Measurements from ENCODE around the gene AARS2.
"Not testable (repeated sequence)": the region's sequence is repeated elsewhere in the genome, so short reads cannot be mapped to it uniquely, and the experiment has no call there.

AARS2 gene

GRCh38 chr6:44328203-44328602 lies 15.1 kb upstream of the AARS2 start:
- DNase-seq, result not testable (repeated sequence)

- DNase-seq, result no peak
These were observed 14.6 kb upstream of the AARS2 start for GRCh38 chr6:44327760-44328159.

- DNase-seq, result no peak
These were observed 13.9 kb upstream of the AARS2 start for GRCh38 chr6:44327096-44327495.

- DNase-seq, result no peak
These were observed 8.1 kb upstream of the AARS2 start for GRCh38 chr6:44321210-44321609.

GRCh38 chr6:44317136-44317631 lies 4.0 kb upstream of the AARS2 start:
- DNase-seq, result not testable (repeated sequence)

GRCh38 chr6:44316481-44316880 lies 3.3 kb upstream of the AARS2 start:
- DNase-seq, result no peak

- DNase-seq, result no peak
These were observed 2.8 kb upstream of the AARS2 start for GRCh38 chr6:44315951-44316350.

GRCh38 chr6:44315516-44315915 lies 2.4 kb upstream of the AARS2 start:
- DNase-seq, result no peak

- DNase-seq, result not testable (repeated sequence)
These were observed 1.5 kb upstream of the AARS2 start for GRCh38 chr6:44314657-44315056.

- DNase-seq, result no peak
These were observed 1.4 kb downstream of the AARS2 start for GRCh38 chr6:44311767-44312166.

- no peak for DNase-seq
These were observed 1.8 kb downstream of the AARS2 start for GRCh38 chr6:44311304-44311703.

- no peak for DNase-seq
These were observed 2.9 kb downstream of the AARS2 start for GRCh38 chr6:44310241-44310640.

- no peak for DNase-seq
These were observed 3.5 kb downstream of the AARS2 start for GRCh38 chr6:44309631-44310030.

GRCh38 chr6:44309092-44309491 lies 4.1 kb downstream of the AARS2 start:
- no peak for DNase-seq

- DNase-seq, result no peak
These were observed 5.9 kb downstream of the AARS2 start for GRCh38 chr6:44307217-44307616.

- DNase-seq, result no peak
These were observed 6.4 kb downstream of the AARS2 start for GRCh38 chr6:44306710-44307109.

GRCh38 chr6:44305200-44305725 lies 7.9 kb downstream of the AARS2 start:
- no peak for DNase-seq

- DNase-seq, result no peak
These were observed 8.6 kb downstream of the AARS2 start for GRCh38 chr6:44304282-44305199.

- DNase-seq, result no peak
These were observed 9.3 kb downstream of the AARS2 start for GRCh38 chr6:44303842-44304241.

- no peak for DNase-seq
These were observed 10.3 kb downstream of the AARS2 start for GRCh38 chr6:44302856-44303255.

- no peak for DNase-seq
These were observed 11.2 kb downstream of the AARS2 start for GRCh38 chr6:44301782-44302564.

- no peak for DNase-seq
These were observed 12.0 kb downstream of the AARS2 start for GRCh38 chr6:44301106-44301505.

- no peak for DNase-seq
These were observed 12.8 kb downstream of the AARS2 start for GRCh38 chr6:44300292-44300823.

Data from right hindlimb (tissue), 1 donor.